ENCODE results near the gene CASR.

CASR gene

GRCh38 chr3:122299872-122300460 is 116.5 kb downstream of the CASR start:
- WGBS, result 82% methylated on average over 11 of the region's 12 CpGs
- no peak overlapping the region for H2BK5ac ChIP-seq (ENCODE audit: low read depth, low read length, poor library complexity, severe bottlenecking)
- no peak overlapping the region for H3K27ac ChIP-seq (ENCODE audit: low read length, poor library complexity, severe bottlenecking)
- no peaks in the 10 kb centered on the region for H3K9me3 ChIP-seq (ENCODE audit: control insufficient read depth, low read length)
- H2BK15ac ChIP-seq (ENCODE audit: low read depth, poor library complexity, severe bottlenecking), result no peak overlapping the region
- H2AK5ac ChIP-seq (ENCODE audit: low read length, severe bottlenecking), result no peak overlapping the region
- H3K27me3 ChIP-seq (ENCODE audit: control insufficient read depth in 1 of 2, insufficient read depth in 1 of 2, low read length in 2 of 2), result peaks cover 0 to 4% of the 10 kb centered on the region in 2 experiments
- no peak overlapping the region for H2BK12ac ChIP-seq (ENCODE audit: low read length in 2 of 2)
- H3K4me1 ChIP-seq (ENCODE audit: control insufficient read depth, insufficient read depth, low read depth, low read length), result no peaks in the 10 kb centered on the region
- H3K4me2 ChIP-seq (ENCODE audit: low read length, poor library complexity, severe bottlenecking), result no peak overlapping the region
- H3K36me3 ChIP-seq (ENCODE audit: control insufficient read depth in 1 of 2, insufficient read depth in 2 of 2, low read depth in 1 of 2, low read length in 2 of 2), result no peaks in the 10 kb centered on the region
- H3K79me1 ChIP-seq (replicated peaks; ENCODE audit: low read length, poor library complexity, severe bottlenecking), result no peaks in the 10 kb centered on the region
- DNase-seq, result peak; percentile 10
- H3K9ac ChIP-seq (ENCODE audit: low read length), result no peak overlapping the region
- no peak overlapping the region for H3K18ac ChIP-seq (ENCODE audit: low read depth in 1 of 2, low read length in 2 of 2)
- H3K23ac ChIP-seq (ENCODE audit: low read length in 2 of 2), result no peak overlapping the region
- no peak overlapping the region for H4K91ac ChIP-seq (ENCODE audit: low read length)
- H2AFZ ChIP-seq (ENCODE audit: low read depth, low read length), result no peak overlapping the region
- no peak overlapping the region for H2BK120ac ChIP-seq (ENCODE audit: low read depth, low read length)
- H3K4me3 ChIP-seq (ENCODE audit: insufficient read depth in 1 of 2, low read depth in 1 of 2, low read length in 2 of 2), result no peak overlapping the region
- no peak overlapping the region for H3K14ac ChIP-seq (ENCODE audit: low read length in 2 of 2)
- no peak overlapping the region for H4K8ac ChIP-seq (ENCODE audit: low read length)
- H3K4ac ChIP-seq (ENCODE audit: low read depth in 1 of 2, low read length in 2 of 2), result no peak overlapping the region

- no peak for DNase-seq
- Histone ChIP-seq H3K27me3 (ENCODE audit: control insufficient read depth in 1 of 2, insufficient read depth in 1 of 2, low read length in 2 of 2) (peaks cover 0 to 2% of the 10 kb centered on the region in 2 experiments), H3K79me1 (replicated peaks; ENCODE audit: low read length, poor library complexity, severe bottlenecking) (no peaks in the 10 kb centered on the region), H2BK5ac (ENCODE audit: low read depth, low read length, poor library complexity, severe bottlenecking) (no peak overlapping the region), H2BK15ac (ENCODE audit: low read depth, poor library complexity, severe bottlenecking) (no peak overlapping the region), H2AFZ (ENCODE audit: low read depth, low read length) (no peak overlapping the region), H3K36me3 (ENCODE audit: control insufficient read depth in 1 of 2, insufficient read depth in 2 of 2, low read depth in 1 of 2, low read length in 2 of 2) (no peaks in the 10 kb centered on the region), H4K8ac (ENCODE audit: low read length) (no peak overlapping the region), H3K4me2 (ENCODE audit: low read length, poor library complexity, severe bottlenecking) (no peak overlapping the region), H3K14ac (ENCODE audit: low read length in 2 of 2) (no peak overlapping the region), H3K4me3 (ENCODE audit: insufficient read depth in 1 of 2, low read depth in 1 of 2, low read length in 2 of 2) (no peak overlapping the region), H2BK12ac (ENCODE audit: low read length in 2 of 2) (no peak overlapping the region), H2AK5ac (ENCODE audit: low read length, severe bottlenecking) (no peak overlapping the region), H4K91ac (ENCODE audit: low read length) (no peak overlapping the region), H3K9ac (ENCODE audit: low read length) (no peak overlapping the region), H3K4ac (ENCODE audit: low read depth in 1 of 2, low read length in 2 of 2) (no peak overlapping the region), H3K9me3 (ENCODE audit: control insufficient read depth, low read length) (no peaks in the 10 kb centered on the region), H2BK120ac (ENCODE audit: low read depth, low read length) (no peak overlapping the region), H3K23ac (ENCODE audit: low read length in 2 of 2) (no peak overlapping the region), H3K18ac (ENCODE audit: low read depth in 1 of 2, low read length in 2 of 2) (no peak overlapping the region), H3K4me1 (ENCODE audit: control insufficient read depth, insufficient read depth, low read depth, low read length) (no peaks in the 10 kb centered on the region), H3K27ac (ENCODE audit: low read length, poor library complexity, severe bottlenecking) (no peak overlapping the region)
These were observed 117.6 kb downstream of the CASR start for GRCh38 chr3:122301063-122301462.

GRCh38 chr3:122305818-122306621 is 122.6 kb downstream of the CASR start:
- Histone ChIP-seq H3K4me1 (ENCODE audit: control insufficient read depth, insufficient read depth, low read depth, low read length) (no peaks in the 10 kb centered on the region), H3K18ac (ENCODE audit: low read depth in 1 of 2, low read length in 2 of 2) (no peak overlapping the region), H2BK15ac (ENCODE audit: low read depth, poor library complexity, severe bottlenecking) (no peak overlapping the region), H3K9me3 (ENCODE audit: control insufficient read depth, low read length) (no peaks in the 10 kb centered on the region), H2AFZ (ENCODE audit: low read depth, low read length) (no peak overlapping the region), H3K36me3 (ENCODE audit: control insufficient read depth in 1 of 2, insufficient read depth in 2 of 2, low read depth in 1 of 2, low read length in 2 of 2) (no peaks in the 10 kb centered on the region), H2BK120ac (ENCODE audit: low read depth, low read length) (no peak overlapping the region), H3K14ac (ENCODE audit: low read length in 2 of 2) (no peak overlapping the region), H3K23ac (ENCODE audit: low read length in 2 of 2) (no peak overlapping the region), H3K79me1 (replicated peaks; ENCODE audit: low read length, poor library complexity, severe bottlenecking) (no peaks in the 10 kb centered on the region), H3K4ac (ENCODE audit: low read depth in 1 of 2, low read length in 2 of 2) (no peak overlapping the region), H3K27ac (ENCODE audit: low read length, poor library complexity, severe bottlenecking) (no peak overlapping the region), H3K4me3 (ENCODE audit: insufficient read depth in 1 of 2, low read depth in 1 of 2, low read length in 2 of 2) (no peak overlapping the region), H4K8ac (ENCODE audit: low read length) (no peak overlapping the region), H3K27me3 (ENCODE audit: control insufficient read depth in 1 of 2, insufficient read depth in 1 of 2, low read length in 2 of 2) (peaks cover 0 to 8% of the 10 kb centered on the region in 2 experiments), H4K91ac (ENCODE audit: low read length) (no peak overlapping the region), H3K9ac (ENCODE audit: low read length) (no peak overlapping the region), H2BK5ac (ENCODE audit: low read depth, low read length, poor library complexity, severe bottlenecking) (no peak overlapping the region), H2BK12ac (ENCODE audit: low read length in 2 of 2) (no peak overlapping the region), H2AK5ac (ENCODE audit: low read length, severe bottlenecking) (no peak overlapping the region), H3K4me2 (ENCODE audit: low read length, poor library complexity, severe bottlenecking) (no peak overlapping the region)
- WGBS, result 72% methylated on average over 3 of the region's 3 CpGs
- DNase-seq, result no peak

- Histone ChIP-seq H3K4me1 (ENCODE audit: control insufficient read depth, insufficient read depth, low read depth, low read length) (no peaks in the 10 kb centered on the region), H4K91ac (ENCODE audit: low read length) (no peak overlapping the region), H2BK12ac (ENCODE audit: low read length in 2 of 2) (no peak overlapping the region), H3K4ac (ENCODE audit: low read depth in 1 of 2, low read length in 2 of 2) (no peak overlapping the region), H2BK120ac (ENCODE audit: low read depth, low read length) (no peak overlapping the region), H2BK5ac (ENCODE audit: low read depth, low read length, poor library complexity, severe bottlenecking) (no peak overlapping the region), H3K14ac (ENCODE audit: low read length in 2 of 2) (no peak overlapping the region), H2AK5ac (ENCODE audit: low read length, severe bottlenecking) (no peak overlapping the region), H3K79me1 (replicated peaks; ENCODE audit: low read length, poor library complexity, severe bottlenecking) (no peaks in the 10 kb centered on the region), H3K9ac (ENCODE audit: low read length) (no peak overlapping the region), H3K27me3 (ENCODE audit: control insufficient read depth in 1 of 2, insufficient read depth in 1 of 2, low read length in 2 of 2) (peaks cover 0 to 8% of the 10 kb centered on the region in 2 experiments), H2AFZ (ENCODE audit: low read depth, low read length) (no peak overlapping the region), H3K4me3 (ENCODE audit: insufficient read depth in 1 of 2, low read depth in 1 of 2, low read length in 2 of 2) (no peak overlapping the region), H4K8ac (ENCODE audit: low read length) (no peak overlapping the region), H3K18ac (ENCODE audit: low read depth in 1 of 2, low read length in 2 of 2) (no peak overlapping the region), H3K27ac (ENCODE audit: low read length, poor library complexity, severe bottlenecking) (no peak overlapping the region), H3K4me2 (ENCODE audit: low read length, poor library complexity, severe bottlenecking) (no peak overlapping the region), H2BK15ac (ENCODE audit: low read depth, poor library complexity, severe bottlenecking) (no peak overlapping the region), H3K36me3 (ENCODE audit: control insufficient read depth in 1 of 2, insufficient read depth in 2 of 2, low read depth in 1 of 2, low read length in 2 of 2) (no peaks in the 10 kb centered on the region), H3K9me3 (ENCODE audit: control insufficient read depth, low read length) (no peaks in the 10 kb centered on the region), H3K23ac (ENCODE audit: low read length in 2 of 2) (no peak overlapping the region)
- no peak for DNase-seq
- 100% methylated on average over 1 of the region's 2 CpGs for WGBS
These were observed 123.1 kb downstream of the CASR start for GRCh38 chr3:122306622-122306953.
